GM12878 (cell line): ENCODE results near the gene CAPN2. TPM values are rescaled to one million over a fixed set of nuclear protein-coding genes. Genes with fewer than 3 reads are reported as not detected.

Experiments used
- ATAC-seq: fragments of 200-7000 bp; cut with Tn5 transposase; 3 replicates; pipeline ENCODE4 v1.9.1; 2020; ENCODE audit warnings: mild to moderate bottlenecking, moderate library complexity
- BruUV-seq: library from RNA; stranded (reverse); fragments of 400-500 nt; replicated peaks from 2 replicates; lab custom pipeline; 2021; lab: Mats Ljungman, UMichigan
- CTCF ChIA-PET: fragments of 300-600 bp; sonication (Branson Sonifier 250); formaldehyde crosslinking; extraction: SDS; loops from one replicate; lab custom pipeline; 2021; ENCODE audit warnings: inconsistent platforms; lab: Yijun Ruan, JAX
- POLR2A ChIA-PET: fragments of 350-600 bp; formaldehyde crosslinking; extraction: SDS; loops from one replicate; lab custom pipeline; 2021; ENCODE audit warnings: inconsistent platforms; lab: Charles Lee
- RAD21 ChIA-PET: fragments of 300-600 bp; sonication (Branson Sonifier 250); formaldehyde crosslinking; loops from one replicate; lab custom pipeline; 2023; ENCODE audit warnings: antibody characterized with exemption; ENCODE audit not compliant: unreplicated experiment; lab: Charles Lee
- SMC1A ChIA-PET: fragments of 300-600 bp; sonication (Branson Sonifier 250); formaldehyde crosslinking; loops from one replicate; lab custom pipeline; 2023; ENCODE audit not compliant: unreplicated experiment, uncharacterized antibody; lab: Charles Lee
- DNase-seq: peaks from one replicate; pipeline ENCODE4 v3.0.0-alpha.2; 2011; ENCODE audit warnings: low read depth, low spot score
- FAIRE-seq: peaks from 3 replicates; lab custom pipeline; 2011; peaks lifted over from hg19 to GRCh38; lab: Jason Lieb, UNC
- H2AFZ ChIP-seq: 2 replicates; pipeline ENCODE4 v1.6.0; 2011; ENCODE audit warnings: low read depth, low read length, control low read depth; ENCODE audit not compliant: control insufficient read depth
- H3K27ac ChIP-seq: 2 replicates; pipeline ENCODE4 v1.5.1; 2011; ENCODE audit warnings: control low read depth; ENCODE audit not compliant: control insufficient read depth, insufficient read depth
- H3K27me3 ChIP-seq, 2 experiments: replicated peaks in 1 of 2; 2 replicates each; pipeline versions ENCODE4 v1.6.0 to v1.6.1; 2011; ENCODE audit warnings: low read length in 1 of 2; ENCODE audit not compliant: control insufficient read depth in 2 of 2, insufficient read depth in 2 of 2
- H3K36me3 ChIP-seq, 2 experiments: 2 replicates each; pipeline ENCODE4 v1.5.1; 2011; ENCODE audit warnings: low read length in 1 of 2; ENCODE audit not compliant: control insufficient read depth in 2 of 2, insufficient read depth in 2 of 2
- H3K4me1 ChIP-seq: 2 replicates; pipeline ENCODE4 v1.6.1; 2011; ENCODE audit warnings: mild to moderate bottlenecking, low read length, moderate library complexity, mixed read lengths; ENCODE audit not compliant: control insufficient read depth, insufficient read depth
- H3K4me2 ChIP-seq: 2 replicates; pipeline ENCODE4 v1.6.0; 2011; ENCODE audit warnings: control low read depth; ENCODE audit not compliant: control insufficient read depth, insufficient read depth
- H3K4me3 ChIP-seq: fragments of 200-600 bp; sonication (generic); 2 replicates; pipeline ENCODE4 v1.5.1; 2016
- H3K79me2 ChIP-seq: 2 replicates; pipeline ENCODE4 v1.6.0; 2011; ENCODE audit warnings: low read length; ENCODE audit not compliant: control insufficient read depth, insufficient read depth
- H3K9ac ChIP-seq: 2 replicates; pipeline ENCODE4 v1.8.0; 2011; ENCODE audit warnings: low read length, control low read depth, mixed read lengths; ENCODE audit not compliant: control insufficient read depth, insufficient read depth
- H3K9me3 ChIP-seq: replicated peaks from 3 replicates; pipeline ENCODE4 v1.5.1; 2011; ENCODE audit warnings: mild to moderate bottlenecking, low read length; ENCODE audit not compliant: control insufficient read depth, insufficient read depth
- H4K20me1 ChIP-seq: 2 replicates; pipeline ENCODE4 v1.6.0; 2011; ENCODE audit not compliant: control insufficient read depth, insufficient read depth
- ETV6 ChIP-seq, 2 experiments: fragments of 450-650 bp in 1 of 2; IDR thresholded peaks in 1 of 2; conservative IDR thresholded peaks in 1 of 2; 2 replicates each; pipeline ENCODE4 v1.6.1; 2014; ENCODE audit warnings: antibody characterized with exemption in 1 of 2, borderline replicate concordance in 1 of 2, low read depth in 1 of 2, mild to moderate bottlenecking in 1 of 2, moderate library complexity in 1 of 2
- IKZF1 ChIP-seq: fragments of 450-650 bp; conservative IDR thresholded peaks from 2 replicates; pipeline ENCODE4 v1.6.1; 2017; ENCODE audit warnings: antibody characterized with exemption, mild to moderate bottlenecking
- IKZF2 ChIP-seq, 2 experiments: fragments of 450-650 bp; IDR thresholded peaks; 2 replicates each; pipeline ENCODE4 v1.6.1; 2017; ENCODE audit warnings: mild to moderate bottlenecking in 2 of 2, moderate library complexity in 2 of 2
- IRF4 ChIP-seq: IDR thresholded peaks from 2 replicates; pipeline ENCODE4 v1.6.1; 2011; ENCODE audit warnings: low read depth, low read length
- KDM1A ChIP-seq: fragments of 200-600 bp; sonication (generic); IDR thresholded peaks from 2 replicates; pipeline ENCODE4 v1.6.1; 2016; ENCODE audit warnings: borderline replicate concordance
- SKIL ChIP-seq: fragments of 450-650 bp; IDR thresholded peaks from 2 replicates; pipeline ENCODE4 v1.6.1; 2017; ENCODE audit warnings: mild to moderate bottlenecking, low read depth, inconsistent platforms; ENCODE audit not compliant: poor library complexity, severe bottlenecking
- SMARCA5 ChIP-seq: fragments of 450-650 bp; IDR thresholded peaks from 2 replicates; pipeline ENCODE4 v1.6.1; 2017; ENCODE audit warnings: mild to moderate bottlenecking
- SPI1 ChIP-seq: IDR thresholded peaks from 2 replicates; pipeline ENCODE4 v1.6.1; 2011; ENCODE audit warnings: low read depth, mild to moderate bottlenecking, low read length, moderate library complexity, borderline replicate concordance; ENCODE audit not compliant: insufficient read depth
- WGBS: methylation state at CpG from one replicate; pipeline ENCODE4 v1.1.6; 2016; ENCODE audit warnings: low lambda C conversion rate; ENCODE audit not compliant: insufficient replicate concordance, insufficient coverage; ENCODE audit errors: missing lambda C conversion rate; 5-methylcytosine and 5-hydroxymethylcytosine counted together
- in situ Hi-C: fragments of 300-500 bp; cut with MboI; formaldehyde crosslinking; loops from 9 replicates; pipeline ENCODE4 v1.14.3; 2018; ENCODE audit warnings: mixed read lengths
- intact Hi-C: fragments of 100-400 bp; cut with micrococcal nuclease; formaldehyde crosslinking; loops from one replicate; pipeline ENCODE4 v1.14.2; 2022; ENCODE audit not compliant: unreplicated experiment
- polyA plus RNA-seq, 11 experiments: library from polyadenylated mRNA; depleted of rRNA in 4 of 11; unstranded in 6 of 11; stranded (reverse) in 5 of 11; fragments of >200 nt; fragmentation: Nextera tagmentation in 4 of 11; fragmentation: Illumina TruSeq in 1 of 11; extraction: Ambion mirVana in 4 of 11; extraction: Trizol in 1 of 11; gene quantifications; 1 replicate in 1 of 11; 2 replicates in 10 of 11; pipeline versions ENCODE4 v1.2.1 to v1.2.3, GENCODE V29; 2011 to 2016; ENCODE audit warnings: inconsistent platforms in 2 of 11, missing spikeins in 2 of 11, low read depth in 1 of 11
- total RNA-seq, 4 experiments: library from RNA; depleted of rRNA in 3 of 4; stranded (reverse); fragments of >200 nt in 3 of 4; fragmentation: Illumina TruSeq in 1 of 4; extraction: Trizol in 1 of 4; gene quantifications; 2 replicates each; pipeline versions ENCODE4 v1.2.1 to v1.2.3, GENCODE V29; 2013 to 2021

CAPN2 gene
- total and polyA plus RNA-seq, 10 of the 15 experiments (the other 5 are each of a cell fraction or from before 2014, with no cell fraction given) = 6.0 to 21.4 (median 16.6) TPM

- Histone ChIP-seq H3K36me3 (no peaks in the 10 kb centered on the region), H3K4me3 (no peak overlapping the region), H3K4me2 (peak overlapping the region; percentile 84), H2AFZ (no peak overlapping the region), H3K9me3 (no peaks in the 10 kb centered on the region)
- CTCF ChIA-PET = no interaction called here
- 45% methylated on average over 9 of the region's 9 CpGs for WGBS
- TF ChIP-seq IKZF2 (IDR thresholded peaks at IDR 0.05) (peak in 1 of 2 experiments; percentile 17; a peak in 1 of 4 replicates), IKZF1 (0 out of 2 replicates have a peak, but pooled peaks have one; percentile 22), KDM1A (no peak), SPI1 (peak; percentile 50; the same call in 1 of the 2 replicates)
- TF ChIP-seq, all 136 proteins: peak for 3
- Histone ChIP-seq H3K4me1 (peaks cover 32% of the 10 kb centered on the region), H4K20me1 (no peaks in the 10 kb centered on the region), H3K9ac (no peak overlapping the region), H3K79me2 (no peaks in the 10 kb centered on the region; the same call in 1 of the 2 replicates), H3K27ac (peak overlapping the region; percentile 75; the same call in 1 of the 2 replicates), H3K27me3 (no peaks in the 10 kb centered on the region)
- ATAC-seq (no peak), DNase-seq (no peak), FAIRE-seq (no peak)
- in situ Hi-C loops (no loop called here), intact Hi-C loops (loop anchor here (5.0 kb wide), 1 partner anchor 617 kb away; the partner anchor contains the start of gene NVL)
- ChIA-PET SMC1A (no interaction called here), RAD21 (no interaction called here), POLR2A (no interaction called here)
- BruUV-seq = no TSS peak
These were observed 2.7 kb downstream of the CAPN2 start for GRCh38 chr1:223714849-223715603.

- Histone ChIP-seq H3K27me3 (no peaks in the 10 kb centered on the region), H3K9ac (peak overlapping the region; percentile 19; the same call in 1 of the 2 replicates), H4K20me1 (no peaks in the 10 kb centered on the region), H3K27ac (peak overlapping the region; percentile 75), H2AFZ (no peak overlapping the region), H3K9me3 (no peaks in the 10 kb centered on the region), H3K4me1 (peaks cover 32% of the 10 kb centered on the region), H3K36me3 (no peaks in the 10 kb centered on the region)
- SMC1A ChIA-PET = interaction anchor here (1.1 kb wide), 1 partner anchor 37 kb away, joined by 3 read pairs; no protein-coding TSS in a partner anchor
- POLR2A ChIA-PET = no interaction called here
- RAD21 ChIA-PET = interaction anchor here (0.8 to 1.1 kb wide), 2 partner anchors 17 to 33 kb away, joined by 3 read pairs; no protein-coding TSS in a partner anchor
- ATAC-seq (no peak), FAIRE-seq (peak; percentile 57)
- CTCF ChIA-PET = interaction anchor here (1.0 to 1.6 kb wide), 3 partner anchors 16 to 34 kb away, joined by 3 to 9 read pairs (median 4); no protein-coding TSS in a partner anchor
- 8% methylated on average over 6 of the region's 6 CpGs for WGBS
- intact Hi-C loops (no loop called here), in situ Hi-C loops (no loop called here)
- no peak for TF ChIP-seq SMARCA5
- TF ChIP-seq SKIL = no peak
- no peak for TF ChIP-seq IRF4
- no peak for TF ChIP-seq ETV6 (conservative IDR thresholded peaks at IDR 0.05 in 1 of 2, IDR thresholded peaks at IDR 0.05 in 1 of 2; ENCODE audit: borderline replicate concordance in 1 of 2, low read depth in 1 of 2)
- TF ChIP-seq, all 136 proteins: peak for 0
- Histone ChIP-seq H3K4me2 (peak overlapping the region; percentile 84), H3K79me2 (no peaks in the 10 kb centered on the region; the same call in 1 of the 2 replicates), H3K4me3 (peak overlapping the region; percentile 23; the same call in 1 of the 2 replicates)
- BruUV-seq = no TSS peak
- no peak for DNase-seq
These were observed 3.3 kb downstream of the CAPN2 start for GRCh38 chr1:223715604-223716172.
